HG02973 (cell line): ENCODE measurements around the gene ABHD18.
A peak's percentile ranks its signal among the peaks of the same experiment; 100 is the strongest.
"Not testable (repeated sequence)": the region's sequence is repeated elsewhere in the genome, so short reads cannot be mapped to it uniquely, and the experiment has no call there.

Experiments
- ATAC-seq: cut with Tn5 transposase; IDR thresholded peaks from one replicate; pipeline ENCODE4 v1.9.1; 2021; ENCODE audit warnings: moderate library complexity; ENCODE audit not compliant: unreplicated experiment

The ABHD18 gene

DNA sequence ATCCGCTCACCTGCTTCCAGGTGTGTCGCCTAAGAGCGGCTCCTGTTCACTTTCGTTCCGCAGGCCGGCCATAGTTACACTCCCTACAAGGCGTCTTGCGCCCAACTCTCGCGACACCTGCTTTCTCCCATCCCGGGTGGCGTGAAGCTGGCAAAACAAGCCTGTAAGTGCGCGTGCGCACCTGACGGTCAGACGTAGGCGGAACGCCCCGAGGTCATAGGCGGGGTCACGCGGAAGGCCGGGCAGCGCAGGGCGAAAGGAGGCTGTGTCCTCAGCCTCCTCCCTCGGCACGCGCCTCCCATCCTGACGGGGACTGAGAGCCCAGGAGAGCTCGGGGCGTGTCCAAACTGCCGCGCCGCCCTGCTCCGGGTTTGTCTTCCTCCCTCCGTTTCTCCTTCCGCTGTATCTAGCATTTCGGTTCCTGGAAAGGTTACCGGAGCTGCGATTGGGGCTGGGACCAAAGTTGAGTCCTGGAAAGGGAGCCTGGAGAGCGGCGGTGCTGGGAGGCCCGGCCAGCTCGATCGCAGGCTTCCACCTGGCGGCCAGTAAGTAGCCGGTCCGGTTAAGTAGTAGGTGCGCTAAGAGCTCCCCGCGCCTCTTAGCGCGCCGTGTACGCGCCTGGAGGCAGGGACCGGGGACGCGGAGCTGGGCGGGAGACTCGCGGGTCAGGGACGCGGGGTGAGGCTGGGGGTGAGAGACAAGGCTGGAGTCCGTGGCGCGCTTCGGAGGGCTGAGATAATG lies at the start of gene ABHD18, which contains the start of gene MFSD8:
Gene ABHD18 (plus strand): TSS at position 345 of the 741 bp plus-strand sequence. CDS start 17,550 bp downstream, outside the sequence.
Gene MFSD8 (minus strand): TSS at position 112 of the 741 bp plus-strand sequence. CDS start 40 bp downstream, at position 72.
- ATAC-seq: peak; percentile 95

GRCh38 chr4:127916512-127916911 lies 48.7 kb upstream of the ABHD18 start:
- ATAC-seq: no peak

GRCh38 chr4:127917151-127917550 lies 48.1 kb upstream of the ABHD18 start:
- no peak for ATAC-seq

DNA sequence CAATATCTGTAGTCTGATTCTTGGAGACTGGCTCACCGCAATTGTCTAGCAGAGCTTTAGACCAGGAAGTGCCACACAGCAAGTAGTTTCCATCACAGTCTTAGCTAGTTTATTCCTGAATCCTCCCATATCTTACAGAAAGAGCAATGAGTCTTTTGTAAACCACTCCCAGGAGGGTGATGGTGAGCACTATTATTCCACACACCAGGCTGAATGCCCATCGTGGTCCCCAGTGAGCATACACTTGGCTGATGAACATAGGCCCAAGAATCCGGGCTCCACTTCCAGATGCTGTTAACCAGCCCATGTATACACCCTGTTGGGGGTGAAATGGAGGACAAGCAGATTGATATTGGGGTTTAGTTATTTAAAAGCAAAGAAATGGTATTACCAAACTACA lies 44.7 kb upstream of the ABHD18 start:
- ATAC-seq: no peak

DNA sequence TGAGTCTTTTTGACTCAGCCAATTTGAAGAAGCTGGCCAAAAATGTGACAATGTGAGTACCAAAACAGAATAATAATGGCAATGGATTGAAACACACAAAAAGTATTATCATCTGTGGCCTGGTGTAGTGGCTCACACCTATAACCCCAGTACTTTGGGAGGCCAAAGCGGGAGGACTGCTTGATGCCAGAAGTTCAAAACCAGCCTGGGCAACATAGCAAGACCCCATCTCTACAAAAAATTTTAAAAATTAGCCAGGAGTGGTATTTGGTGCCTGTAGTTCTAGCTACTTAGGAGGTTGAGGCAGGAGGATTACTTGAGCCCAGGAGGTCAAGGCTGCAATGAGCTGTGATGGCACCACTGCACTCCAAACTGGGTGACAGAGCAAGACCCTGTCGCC lies 43.0 kb upstream of the ABHD18 start:
- no peak for ATAC-seq

DNA sequence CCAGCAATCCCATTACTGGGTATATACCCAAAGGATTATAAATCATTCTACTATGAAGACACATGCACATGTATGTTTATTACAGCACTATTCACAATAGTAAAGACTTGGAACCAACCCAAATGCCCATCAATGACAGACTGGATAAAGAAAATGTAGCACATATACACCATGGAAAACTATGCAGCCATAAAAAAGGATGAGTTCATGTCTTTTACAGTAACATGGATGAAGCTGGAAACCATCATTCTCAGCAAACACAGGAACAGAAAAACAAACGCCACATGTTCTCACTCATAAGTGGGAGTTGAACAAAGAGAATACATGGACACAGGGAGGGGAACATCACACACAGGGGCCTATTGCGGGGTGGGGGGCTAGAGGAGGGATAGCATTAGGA lies 39.5 kb upstream of the ABHD18 start:
- ATAC-seq: not testable (repeated sequence)

DNA sequence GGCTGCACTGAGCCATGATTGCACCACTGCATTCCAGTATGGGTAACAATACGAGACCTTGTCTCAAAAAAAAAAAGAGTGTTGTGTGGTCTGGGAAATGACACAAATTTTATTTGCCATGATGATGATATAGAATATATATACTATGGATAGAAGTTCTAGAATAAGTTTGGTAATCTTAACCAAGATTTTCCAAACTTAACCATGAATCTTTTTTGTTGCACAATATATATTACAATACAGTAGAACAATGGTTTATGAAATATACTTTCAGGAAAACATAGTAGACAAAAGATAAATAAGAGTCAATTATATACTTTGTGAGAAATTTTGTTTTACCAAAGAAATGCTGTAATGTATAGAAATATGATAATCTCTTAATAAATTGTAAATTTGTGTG lies 35.0 kb upstream of the ABHD18 start:
- ATAC-seq: no peak

DNA sequence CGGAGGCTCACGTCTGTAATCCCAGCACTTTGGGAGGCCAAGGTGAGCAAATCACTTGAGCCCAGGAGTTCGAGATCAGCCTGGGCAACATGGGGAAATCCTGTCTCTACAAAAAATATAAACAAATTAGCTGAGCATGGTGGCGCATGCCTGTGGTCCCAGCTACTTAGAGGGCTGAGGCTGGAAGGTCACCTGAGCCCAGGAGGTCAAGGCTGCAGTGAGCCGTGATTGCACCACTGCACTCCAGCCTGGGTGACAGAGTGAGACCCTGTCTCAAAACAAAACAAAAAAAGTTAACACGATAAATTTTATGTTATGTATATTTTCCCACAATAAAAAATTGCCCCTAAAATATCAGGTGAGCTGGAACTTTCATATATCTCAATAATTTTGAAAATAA lies 33.4 kb upstream of the ABHD18 start:
- ATAC-seq: not testable (repeated sequence)

GRCh38 chr4:127936974-127937373 lies 28.2 kb upstream of the ABHD18 start:
- ATAC-seq: no peak

DNA sequence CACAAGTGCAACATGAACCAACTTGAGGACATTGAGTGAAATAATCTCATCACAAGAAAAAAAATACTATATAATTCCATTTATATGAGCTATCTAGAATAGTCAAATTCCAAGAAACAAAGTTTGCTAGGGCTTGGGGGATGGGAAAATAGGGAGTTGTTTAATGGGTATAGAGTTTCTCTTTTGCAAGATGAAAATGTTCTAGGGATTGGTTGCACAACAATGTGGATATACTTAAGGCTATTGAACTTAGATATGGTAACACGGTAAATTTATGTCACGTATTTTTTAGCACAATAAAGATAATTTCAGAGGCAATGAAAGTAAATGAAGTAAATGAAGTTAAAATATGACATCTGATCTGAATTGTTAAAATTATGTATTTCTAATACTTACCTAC lies 8.1 kb upstream of the ABHD18 start:
- no peak for ATAC-seq

DNA sequence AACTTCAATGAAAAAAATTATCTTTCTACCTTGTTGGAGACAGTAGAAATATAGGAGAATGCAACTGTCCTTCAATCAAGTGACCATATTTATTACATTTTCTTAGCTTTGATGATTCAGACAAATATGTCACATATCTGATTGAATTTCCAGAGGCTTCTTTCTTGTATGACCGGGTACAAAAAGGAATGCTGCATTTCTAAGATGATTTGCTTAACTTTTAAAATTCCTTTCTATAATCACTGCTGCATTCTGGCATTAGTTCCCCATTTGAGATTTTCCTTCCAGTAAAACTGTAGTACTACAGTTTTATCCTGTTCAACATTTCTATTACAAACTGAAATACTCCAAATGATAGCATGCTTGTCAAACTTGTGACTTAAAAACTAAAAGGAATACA lies 5.4 kb upstream of the ABHD18 start:
- ATAC-seq: no peak

DNA sequence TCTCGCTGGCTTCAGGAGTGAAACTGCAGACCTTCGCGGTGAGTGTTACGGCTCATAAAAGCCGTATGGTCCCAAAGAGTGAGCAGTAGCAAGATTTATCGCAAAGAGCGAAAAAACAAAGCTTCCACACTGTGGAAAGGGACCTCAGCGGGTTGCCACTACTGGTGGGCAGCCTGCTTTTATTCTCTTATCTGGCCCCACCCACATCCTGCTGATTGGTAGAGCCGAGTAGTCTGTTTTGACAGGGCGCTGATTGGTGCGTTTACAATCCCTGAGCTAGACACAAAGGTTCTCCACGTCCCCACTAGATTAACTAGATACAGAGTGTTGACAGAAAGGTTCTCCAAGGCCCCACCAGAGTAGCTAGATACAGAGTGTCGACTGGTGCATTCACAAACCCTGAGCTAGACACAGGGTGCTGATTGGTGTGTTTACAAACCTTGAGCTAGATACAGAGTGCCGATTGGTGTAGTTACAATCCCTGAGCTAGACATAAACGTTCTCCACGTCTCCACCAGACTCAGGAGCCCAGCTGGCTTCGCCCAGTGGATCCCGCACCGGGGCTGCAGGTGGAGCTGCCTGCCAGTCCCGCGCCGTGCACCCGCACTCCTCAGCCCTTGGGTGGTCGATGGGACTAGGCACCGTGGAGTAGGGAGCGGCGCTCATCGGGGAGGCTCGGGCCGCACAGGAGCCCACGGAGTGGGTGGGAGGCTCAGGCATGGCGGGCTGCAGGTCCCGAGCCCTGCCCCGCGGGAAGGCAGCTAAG lies 1.4 kb upstream of the ABHD18 start:
- not testable (repeated sequence) for ATAC-seq

DNA sequence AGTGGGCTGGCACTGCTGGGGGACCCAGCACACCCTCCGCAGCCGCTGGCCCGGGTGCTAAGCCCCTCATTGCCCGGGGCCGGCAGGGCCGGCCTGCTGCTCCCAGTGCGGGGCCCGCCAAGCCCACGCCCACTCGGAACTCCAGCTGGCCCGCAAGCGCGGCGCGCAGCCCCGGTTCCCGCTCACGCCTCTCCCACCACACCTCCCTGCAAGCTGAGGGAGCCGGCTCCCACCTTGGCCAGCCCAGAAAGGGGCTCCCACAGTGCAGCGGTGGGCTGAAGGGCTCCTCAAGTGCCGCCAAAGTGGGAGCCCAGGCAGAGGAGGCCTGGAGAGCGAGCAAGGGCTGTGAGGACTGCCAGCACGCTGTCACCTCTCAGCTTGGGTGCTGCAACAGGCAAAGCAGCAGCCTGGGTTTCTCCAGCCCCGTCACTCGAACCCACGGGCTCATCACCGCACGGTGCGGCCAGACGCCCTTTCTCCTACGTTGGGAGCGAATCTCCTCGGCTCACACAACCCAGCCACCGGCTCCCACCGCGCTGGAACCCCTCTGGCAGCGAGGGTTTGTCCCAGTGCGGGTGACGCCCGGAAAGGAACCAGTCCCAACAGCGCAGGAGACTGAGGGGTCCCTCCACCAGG lies 662 bp upstream of the ABHD18 start:
- peak; percentile 17 for ATAC-seq

DNA sequence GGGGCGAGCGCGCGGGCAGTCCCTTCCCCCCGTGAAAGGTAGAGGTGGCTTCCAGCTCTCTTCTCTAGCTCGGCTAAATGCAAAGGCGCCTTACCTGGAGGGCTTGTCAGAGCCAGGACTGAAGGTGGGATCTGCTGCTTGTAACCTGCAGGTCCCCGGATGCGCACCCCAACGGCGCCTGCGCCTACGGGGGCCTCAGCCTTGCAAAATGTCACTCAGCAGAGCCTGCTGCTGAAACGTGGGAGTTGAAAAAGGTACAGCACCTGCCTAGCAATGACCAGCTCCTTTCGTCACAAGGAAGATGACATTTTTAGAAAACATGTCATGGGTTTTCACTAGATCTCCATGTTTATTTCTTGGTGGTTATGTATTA lies 583 bp downstream of the ABHD18 start:
- ATAC-seq: peak; percentile 41

- no peak for ATAC-seq
Observed at GRCh38 chr4:127967141-127967775, 2.1 kb downstream of the ABHD18 start.

GRCh38 chr4:127968586-127968985 lies 3.4 kb downstream of the ABHD18 start:
- no peak for ATAC-seq

- not testable (repeated sequence) for ATAC-seq
Observed at GRCh38 chr4:127970925-127971324, 5.7 kb downstream of the ABHD18 start.

DNA sequence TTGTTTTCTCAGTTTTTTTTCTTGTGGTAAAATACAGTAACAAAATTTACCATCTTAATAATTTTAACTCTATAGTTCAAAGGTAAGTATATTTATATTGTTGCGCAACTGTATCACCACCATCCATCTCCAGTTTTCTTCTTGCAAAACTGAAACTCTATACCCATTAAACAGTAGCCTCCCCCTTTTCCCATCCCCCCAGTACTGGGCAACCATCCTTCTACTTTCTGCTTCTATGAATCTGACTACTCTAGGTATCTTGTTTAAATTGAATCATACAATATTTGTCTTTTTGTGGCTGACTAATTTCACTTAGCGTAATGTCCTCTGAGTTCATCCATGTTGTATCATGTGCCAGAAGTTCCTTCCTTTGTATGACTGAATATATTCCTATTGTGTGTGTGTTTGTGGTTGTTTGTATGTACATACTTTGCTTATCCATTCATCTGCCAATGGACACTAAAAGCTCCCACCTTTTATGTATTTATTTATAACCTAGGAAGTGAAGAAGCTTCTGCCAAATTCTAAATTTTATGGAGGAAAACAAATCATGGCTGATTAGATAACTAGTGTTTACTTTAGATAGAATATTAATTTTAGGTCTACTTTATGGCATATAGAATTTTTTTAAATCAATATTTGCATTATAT lies 10.0 kb downstream of the ABHD18 start:
- ATAC-seq: no peak

- ATAC-seq: no peak
Observed at GRCh38 chr4:127978930-127979329, 13.7 kb downstream of the ABHD18 start.

DNA sequence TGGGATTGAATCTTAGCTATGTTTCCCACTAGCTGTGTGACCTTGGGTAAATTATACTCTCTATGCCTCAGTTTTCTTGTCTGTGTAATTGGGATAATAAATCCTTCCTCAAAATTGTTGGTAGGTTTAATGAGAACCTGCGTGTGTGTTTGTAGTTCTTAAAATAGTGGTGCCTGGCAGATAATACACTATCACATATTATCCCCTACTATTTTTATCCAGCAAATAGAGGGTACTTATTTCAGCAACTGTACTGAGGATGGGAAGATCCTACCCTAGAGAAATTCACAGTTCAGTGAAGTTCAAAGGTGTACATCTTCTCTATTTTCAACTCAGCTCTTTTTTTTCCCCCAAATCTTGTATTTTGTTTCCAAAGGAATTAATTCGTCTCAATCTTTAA lies 17.2 kb downstream of the ABHD18 start:
- ATAC-seq: no peak

GRCh38 chr4:127985989-127986388 lies 20.8 kb downstream of the ABHD18 start:
- ATAC-seq: no peak
